HG02970 (cell line): ENCODE results near the gene EVI5L.
"Not testable (repeated sequence)": the region's sequence is repeated elsewhere in the genome, so short reads cannot be mapped to it uniquely, and the experiment has no call there.

Experiments
- ATAC-seq: cut with Tn5 transposase; IDR thresholded peaks from one replicate; pipeline ENCODE4 v1.9.1; 2021; ENCODE audit warnings: mild to moderate bottlenecking, moderate library complexity, moderate number of reproducible peaks; ENCODE audit not compliant: unreplicated experiment, low FRiP score

The EVI5L gene

GRCh38 chr19:7815325-7815724 is 14.7 kb upstream of the EVI5L start:
- no peak for ATAC-seq

GRCh38 chr19:7816040-7816439 is 14.0 kb upstream of the EVI5L start:
- ATAC-seq = not testable (repeated sequence)

GRCh38 chr19:7817801-7818200 is 12.2 kb upstream of the EVI5L start:
- no peak for ATAC-seq

- no peak for ATAC-seq
Observed at GRCh38 chr19:7818806-7819205, 11.2 kb upstream of the EVI5L start.

- ATAC-seq = no peak
Observed at GRCh38 chr19:7819337-7819736, 10.7 kb upstream of the EVI5L start.

- no peak for ATAC-seq
Observed at GRCh38 chr19:7820588-7820987, 9.4 kb upstream of the EVI5L start.

- no peak for ATAC-seq
Observed at GRCh38 chr19:7822910-7823515, 7.0 kb upstream of the EVI5L start.

GRCh38 chr19:7823686-7824301 is 6.2 kb upstream of the EVI5L start:
- ATAC-seq = no peak

- no peak for ATAC-seq
Observed at GRCh38 chr19:7829166-7829520, 875 bp upstream of the EVI5L start.

GRCh38 chr19:7830272-7830771 is 304 bp downstream of the EVI5L start:
- ATAC-seq = no peak

- no peak for ATAC-seq
Observed at GRCh38 chr19:7830823-7831222, 805 bp downstream of the EVI5L start.

- no peak for ATAC-seq
Observed at GRCh38 chr19:7831452-7831851, 1.4 kb downstream of the EVI5L start.

GRCh38 chr19:7832009-7832408 is 2.0 kb downstream of the EVI5L start:
- ATAC-seq = no peak

GRCh38 chr19:7832781-7833180 is 2.8 kb downstream of the EVI5L start:
- ATAC-seq = no peak

GRCh38 chr19:7833225-7834099 is 3.4 kb downstream of the EVI5L start:
- ATAC-seq = no peak

GRCh38 chr19:7839476-7839875 is 9.5 kb downstream of the EVI5L start:
- no peak for ATAC-seq

GRCh38 chr19:7840629-7841028 is 10.6 kb downstream of the EVI5L start:
- ATAC-seq = no peak

GRCh38 chr19:7841751-7842660 is 12.0 kb downstream of the EVI5L start:
- no peak for ATAC-seq

GRCh38 chr19:7842661-7843294 is 12.8 kb downstream of the EVI5L start:
- no peak for ATAC-seq

GRCh38 chr19:7843521-7843920 is 13.5 kb downstream of the EVI5L start:
- ATAC-seq = no peak
